HL-60 (cell line): ENCODE results near the gene LYSMD4.

ENCODE experiments used
- DNase-seq, 2 experiments: peaks; one replicate each; pipeline ENCODE4 v3.0.0-alpha.2; 2010 to 2020; ENCODE audit warnings: low read depth in 1 of 2, low spot score in 1 of 2
- H3K27ac ChIP-seq: fragments of 250-450 bp; sonication (Bioruptor Pico); replicated peaks from 2 replicates; pipeline ENCODE4 v1.5.1; 2020; ENCODE audit warnings: mild to moderate bottlenecking, moderate library complexity
- H3K27me3 ChIP-seq: fragments of 250-450 bp; sonication (Bioruptor Pico); 2 replicates; pipeline ENCODE4 v1.5.1; 2021; ENCODE audit warnings: mild to moderate bottlenecking, moderate library complexity; ENCODE audit not compliant: insufficient read depth, poor library complexity, severe bottlenecking
- H3K4me3 ChIP-seq: replicated peaks from 2 replicates; pipeline ENCODE4 v1.5.1; 2011; ENCODE audit warnings: mild to moderate bottlenecking, control low read depth, low read length; ENCODE audit not compliant: insufficient read depth
- CTCF ChIP-seq: IDR thresholded peaks from one replicate; pipeline ENCODE4 v1.5.1; 2011; ENCODE audit warnings: low read length, control low read depth, inconsistent platforms; ENCODE audit not compliant: insufficient read depth
- GABPA ChIP-seq: IDR thresholded peaks from 2 replicates; pipeline ENCODE4 v1.6.1; 2012; ENCODE audit warnings: low read depth
- POLR2AphosphoS5 ChIP-seq: IDR thresholded peaks from 2 replicates; pipeline ENCODE4 v1.6.1; 2012; ENCODE audit warnings: low read depth
- REST ChIP-seq: IDR thresholded peaks from 2 replicates; pipeline ENCODE4 v1.6.1; 2012; ENCODE audit warnings: low read depth; ENCODE audit not compliant: insufficient replicate concordance
- SPI1 ChIP-seq: IDR thresholded peaks from 2 replicates; pipeline ENCODE4 v1.6.1; 2012; ENCODE audit warnings: low read depth, mild to moderate bottlenecking, borderline replicate concordance

Gene LYSMD4

GRCh38 chr15:99745370-99746086 lies 12.3 kb upstream of the LYSMD4 start:
- DNase-seq: no peak
- TF ChIP-seq REST (no peak), SPI1 (no peak), CTCF (no peak), POLR2AphosphoS5 (no peak), GABPA (no peak)
- H3K27me3 ChIP-seq: no peaks in the 10 kb centered on the region
- H3K27ac ChIP-seq: no peak overlapping the region
- no peak overlapping the region for H3K4me3 ChIP-seq

GRCh38 chr15:99744142-99744541 lies 10.9 kb upstream of the LYSMD4 start:
- Histone ChIP-seq H3K27ac (no peak overlapping the region), H3K4me3 (no peak overlapping the region), H3K27me3 (no peaks in the 10 kb centered on the region)
- DNase-seq: no peak
- no peak for TF ChIP-seq CTCF
- TF ChIP-seq POLR2AphosphoS5: no peak
- TF ChIP-seq REST: no peak
- no peak for TF ChIP-seq GABPA
- no peak for TF ChIP-seq SPI1

- DNase-seq: no peak
- H3K4me3 ChIP-seq: no peak overlapping the region
- no peak for TF ChIP-seq GABPA
- TF ChIP-seq SPI1: no peak
- TF ChIP-seq POLR2AphosphoS5: no peak
- TF ChIP-seq CTCF: no peak
- no peak for TF ChIP-seq REST
- no peaks in the 10 kb centered on the region for H3K27me3 ChIP-seq
- H3K27ac ChIP-seq: no peak overlapping the region
These were observed 8.6 kb upstream of the LYSMD4 start for GRCh38 chr15:99741835-99742234.
